PFSK-1 (cell line): ENCODE results near the gene PML.

Experiments used
- SIN3A ChIP-seq: IDR thresholded peaks from 2 replicates; pipeline ENCODE4 v1.6.1; 2012; ENCODE audit warnings: mild to moderate bottlenecking, low read length, moderate library complexity, borderline replicate concordance; ENCODE audit not compliant: insufficient read depth
- TAF1 ChIP-seq: IDR thresholded peaks from 2 replicates; pipeline ENCODE4 v1.6.1; 2012; ENCODE audit warnings: low read length, control low read depth, borderline replicate concordance; ENCODE audit not compliant: insufficient read depth

- TF ChIP-seq TAF1 (no peak), SIN3A (no peak)
Measured at GRCh38 chr15:73964736-73965093, 29.8 kb upstream of the PML start.
